ENCODE measurements around the gene STK17A.

GRCh38 chr7:43589728-43590127 lies 6.8 kb downstream of the STK17A start:
- TF ChIP-seq EZH2 (IDR thresholded peaks at IDR 0.05) (no peak), POLR2AphosphoS5 (IDR thresholded peaks at IDR 0.05; ENCODE audit: borderline replicate concordance, low read depth, low read length) (no peak), FOXP2 (optimal IDR thresholded peaks at IDR 0.05; ENCODE audit: control extremely low read depth, extremely low read length, insufficient read depth) (no peak)

Data from SK-N-MC (cell line).